ENCODE results near the gene TK2.
A peak's percentile ranks its signal among the peaks of the same experiment; 100 is the strongest.
"Not testable (repeated sequence)": the region's sequence is repeated elsewhere in the genome, so short reads cannot be mapped to it uniquely, and the experiment has no call there.

The TK2 gene

GRCh38 chr16:66572356-66572755 lies 22.4 kb upstream of the TK2 start:
- no peak for DNase-seq

DNA sequence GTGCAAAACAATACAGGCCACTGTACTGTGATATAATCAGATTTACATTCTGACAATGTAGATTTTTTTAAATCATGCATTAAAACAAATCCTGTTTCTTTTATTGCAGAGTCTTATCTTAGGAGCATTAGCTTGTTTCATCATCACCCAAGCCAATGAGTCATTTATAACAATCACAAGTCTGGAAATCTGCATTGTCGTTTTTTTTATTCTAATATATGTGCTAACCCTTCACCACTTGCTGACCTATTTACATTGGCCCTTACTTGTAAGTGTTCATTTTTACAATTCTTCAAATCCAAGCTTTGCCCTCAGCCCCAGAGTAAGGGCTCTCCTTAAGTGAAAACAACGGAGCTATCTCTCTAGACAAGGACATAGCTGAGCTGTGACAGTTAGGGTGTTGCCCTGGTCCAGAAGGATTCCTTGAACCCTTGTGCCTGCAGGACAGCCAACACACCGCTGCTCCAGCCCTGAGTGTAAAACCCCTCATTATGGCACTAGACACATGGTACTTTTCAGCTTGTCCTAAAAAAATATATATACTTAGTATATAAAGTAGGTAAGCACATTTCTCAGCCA lies 20.0 kb upstream of the TK2 start:
- DNase-seq: no peak

- DNase-seq: no peak
Measured at GRCh38 chr16:66569131-66569530, 19.2 kb upstream of the TK2 start.

DNA sequence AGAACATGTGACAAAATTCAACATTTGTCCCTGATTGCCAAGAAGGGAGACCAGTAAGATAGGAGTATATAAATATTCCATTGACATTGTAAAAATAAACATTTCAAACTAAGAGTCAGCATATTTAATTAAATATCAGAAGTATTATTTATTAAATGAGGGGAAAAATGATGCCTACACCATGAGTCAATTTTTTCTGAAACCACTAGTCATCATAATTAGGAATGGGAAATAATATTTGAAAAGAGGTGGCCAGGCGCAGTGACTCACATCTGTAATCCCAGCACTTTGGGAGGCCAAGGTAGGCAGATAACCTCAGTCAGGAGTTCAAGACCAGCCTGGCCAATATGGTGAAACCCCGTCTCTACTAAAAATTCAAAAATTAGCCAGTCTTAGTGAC lies 18.4 kb upstream of the TK2 start:
- no peak for DNase-seq

DNA sequence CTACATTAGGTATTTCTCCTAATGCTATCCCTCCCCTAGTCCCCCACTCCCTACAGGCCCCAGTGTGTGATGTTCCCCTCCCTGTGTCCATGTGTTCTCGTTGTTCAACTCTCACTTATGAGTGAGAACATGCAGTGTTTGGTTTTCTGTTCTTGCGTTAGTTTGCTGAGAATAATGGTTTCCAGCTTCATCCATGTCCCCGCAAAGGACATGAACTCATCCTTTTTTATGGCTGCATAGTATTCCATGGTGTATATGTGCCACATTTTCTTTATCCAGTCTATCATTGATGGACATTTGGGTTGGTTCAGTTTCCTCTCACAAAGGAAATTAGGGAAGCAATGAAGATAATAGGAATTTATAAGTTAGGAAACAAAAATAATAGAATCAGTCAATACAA lies 17.3 kb upstream of the TK2 start:
- DNase-seq: not testable (repeated sequence)

DNA sequence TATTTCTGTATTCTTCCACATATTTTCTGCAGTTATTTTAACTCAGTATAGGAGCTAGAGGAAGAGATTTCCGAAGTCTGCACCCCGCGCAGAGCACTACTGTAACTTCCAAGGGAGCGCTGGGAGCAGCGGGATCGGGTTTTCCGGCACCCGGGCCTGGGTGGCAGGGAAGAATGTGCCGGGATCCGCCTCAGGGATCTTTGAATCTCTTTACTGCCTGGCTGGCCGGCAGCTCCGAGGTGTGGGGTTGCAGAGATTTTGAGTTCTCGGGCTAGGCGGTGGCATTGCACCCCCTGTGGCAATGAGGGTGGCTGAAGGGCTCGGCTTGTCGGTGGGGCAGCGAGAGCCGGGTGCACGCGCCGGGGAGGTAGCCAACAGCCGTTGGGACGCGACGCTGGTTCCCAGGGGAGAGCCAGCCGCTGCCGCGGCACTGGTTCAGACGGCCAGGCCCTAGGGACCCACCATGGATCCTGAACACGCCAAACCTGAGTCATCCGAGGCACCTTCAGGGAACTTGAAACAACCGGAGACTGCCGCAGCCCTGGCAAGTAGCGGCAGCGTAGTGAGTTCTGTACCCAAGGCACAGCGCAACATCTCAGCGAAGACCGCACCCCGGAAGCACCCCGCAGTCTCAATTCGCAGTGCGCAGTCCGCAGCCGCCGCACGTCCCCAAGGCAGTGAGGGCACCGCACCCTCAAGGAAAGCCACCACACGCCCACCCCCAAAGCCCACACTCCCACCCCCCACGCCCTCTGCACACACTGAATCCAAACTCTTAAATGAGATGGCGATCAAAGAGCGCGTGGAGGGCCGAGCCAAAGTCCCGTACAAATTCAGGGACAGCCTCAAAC lies 16.4 kb upstream of the TK2 start, which contains the start of gene CMTM1:
CMTM1 (plus strand) TSS at position 389 of the 851 bp plus-strand sequence; CDS start at position 464, 75 bp downstream.
- DNase-seq: no peak

DNA sequence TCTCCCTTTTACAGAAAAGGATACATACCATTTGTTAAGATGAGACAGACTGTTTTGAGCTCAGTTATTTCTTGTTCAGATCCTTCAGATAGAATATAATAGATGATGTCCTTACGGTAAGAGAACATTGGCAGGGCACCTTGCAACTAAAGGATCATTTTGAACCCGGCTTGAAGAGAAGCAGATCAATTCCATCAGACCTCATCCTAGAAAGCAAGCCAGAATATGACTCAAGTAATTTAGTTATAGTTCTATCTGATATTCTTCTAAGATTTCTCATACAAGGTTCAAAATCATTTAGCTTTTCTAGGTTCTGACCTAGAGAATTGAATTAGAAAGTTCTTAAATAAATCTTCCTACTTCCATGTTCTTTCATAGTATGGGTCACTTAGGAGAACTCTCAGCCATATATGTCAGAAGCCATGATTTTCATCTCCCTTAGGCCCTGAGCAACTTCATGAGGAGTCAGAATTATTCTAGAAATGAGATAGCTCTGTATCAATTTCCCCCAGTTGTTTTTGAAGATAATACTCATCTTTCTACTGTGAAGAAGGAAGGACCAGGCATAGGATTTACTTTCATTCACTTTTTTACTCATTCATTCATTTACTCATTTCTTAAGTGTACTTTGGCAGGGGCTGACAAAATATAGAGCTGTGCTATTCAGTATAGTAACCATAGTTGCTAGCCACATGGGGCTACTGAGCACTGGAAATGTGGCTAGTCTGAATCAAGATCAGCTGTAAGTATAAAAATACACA lies 13.8 kb upstream of the TK2 start:
- DNase-seq: no peak

GRCh38 chr16:66562986-66563385 lies 13.1 kb upstream of the TK2 start:
- no peak for DNase-seq

GRCh38 chr16:66562409-66562808 lies 12.5 kb upstream of the TK2 start:
- DNase-seq: no peak

DNA sequence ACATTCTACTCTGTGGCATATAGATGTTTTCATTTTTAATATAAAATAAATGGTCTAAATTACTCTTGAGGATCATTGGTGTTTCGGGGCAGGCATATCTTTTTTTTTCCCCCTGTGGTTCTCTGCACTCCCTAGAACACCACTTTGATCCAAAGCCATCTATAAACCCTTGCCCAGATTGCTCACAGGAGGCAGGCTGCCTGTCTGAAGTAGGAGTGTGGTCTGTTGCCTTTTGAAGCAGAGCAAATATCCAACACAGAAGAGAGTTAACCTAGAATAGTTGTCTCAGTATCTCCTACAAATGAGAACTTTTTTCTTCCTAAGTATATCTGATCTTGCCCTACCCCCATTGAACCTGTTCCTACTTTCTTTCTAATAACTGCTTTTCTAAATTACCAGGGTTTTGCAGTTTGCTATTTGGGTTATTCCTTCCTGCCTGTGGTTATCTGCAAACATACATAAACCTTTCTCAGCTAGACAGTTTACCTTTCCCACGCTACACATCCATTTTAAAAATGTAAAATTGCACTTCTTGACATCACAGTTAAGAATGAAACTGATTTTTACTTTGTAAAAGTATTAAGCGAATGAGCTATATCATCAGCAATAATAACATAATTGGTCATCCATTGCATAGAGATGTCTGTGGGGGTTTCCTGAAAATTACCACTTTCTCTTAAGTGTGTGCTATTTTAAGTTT lies 11.6 kb upstream of the TK2 start:
- DNase-seq: no peak

DNA sequence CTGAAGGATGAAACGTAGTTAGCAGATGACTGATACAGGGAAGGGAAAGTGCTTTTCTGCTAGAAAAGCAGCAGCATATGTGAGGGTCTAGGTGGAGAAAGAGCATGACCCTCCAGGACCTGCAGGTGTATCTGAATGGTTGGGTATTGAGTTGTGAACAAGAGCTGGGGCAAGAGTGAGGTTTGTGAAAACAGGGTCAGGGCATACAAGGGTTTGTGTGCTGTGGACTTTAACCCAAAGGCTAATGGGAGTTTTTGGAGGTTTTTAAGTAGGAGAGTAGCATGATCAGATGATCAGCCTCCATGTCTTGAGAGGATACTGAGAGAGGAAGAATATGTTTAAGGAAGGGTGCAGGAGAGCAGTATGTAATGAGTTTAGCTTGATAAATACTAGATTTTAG lies 10.2 kb upstream of the TK2 start:
- no peak for DNase-seq

GRCh38 chr16:66554495-66554894 lies 4.6 kb upstream of the TK2 start:
- no peak for DNase-seq

GRCh38 chr16:66554021-66554420 lies 4.1 kb upstream of the TK2 start:
- DNase-seq: no peak

- no peak for DNase-seq
Measured at GRCh38 chr16:66553223-66553622, 3.3 kb upstream of the TK2 start.

GRCh38 chr16:66552286-66553177 lies 2.6 kb upstream of the TK2 start, which contains the start of gene CKLF:
Gene CKLF (plus strand): TSS chr16:66552576. CDS start chr16:66552716, 140 bp downstream.
- DNase-seq: peak; percentile 93

DNA sequence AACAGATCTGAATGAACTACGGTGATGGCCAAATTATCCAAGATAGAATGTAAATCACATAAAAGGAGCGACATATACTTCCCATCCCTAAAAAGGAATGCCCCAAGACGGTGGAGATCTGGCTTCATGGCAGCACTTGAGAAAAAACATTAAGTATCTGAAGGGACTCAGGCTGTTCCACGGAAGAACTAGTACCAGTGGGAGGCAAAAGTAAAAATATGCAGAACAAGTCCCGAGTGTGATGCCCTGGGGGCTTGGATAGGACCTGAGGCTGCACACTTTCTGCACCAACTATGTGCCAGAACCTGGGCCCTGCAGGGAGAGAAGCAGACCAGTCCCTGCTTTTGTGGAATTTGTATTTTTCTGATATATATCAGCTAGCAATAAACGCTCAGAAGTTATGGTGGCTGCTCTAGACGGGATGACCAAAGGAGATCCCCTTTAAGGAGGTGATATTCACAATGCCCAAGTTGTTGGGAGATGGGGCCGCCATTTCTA lies 1.9 kb upstream of the TK2 start:
- DNase-seq: no peak

- DNase-seq: no peak
Measured at GRCh38 chr16:66551348-66551759, 1.4 kb upstream of the TK2 start.

- no peak for DNase-seq
Measured at GRCh38 chr16:66548868-66549267, 1.1 kb downstream of the TK2 start.

DNA sequence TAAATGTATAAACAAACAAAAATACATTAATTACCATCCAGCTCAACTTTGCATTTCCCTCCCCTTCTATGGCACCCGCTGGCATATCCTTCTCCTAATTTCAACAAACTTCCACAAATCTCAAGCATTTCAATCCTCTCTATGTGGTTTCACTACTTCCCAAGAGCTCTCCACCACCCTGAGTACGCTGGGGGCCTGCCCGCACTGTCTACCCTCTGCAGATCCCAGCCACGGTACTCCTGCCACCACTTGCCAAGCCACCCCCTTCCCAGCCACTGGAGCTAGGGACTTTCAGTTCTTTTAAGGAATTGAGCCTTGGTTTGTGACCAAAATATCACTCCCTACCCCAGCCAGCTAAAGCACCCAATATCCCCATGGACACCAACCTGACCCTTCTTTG lies 1.9 kb downstream of the TK2 start:
- no peak for DNase-seq

- DNase-seq: no peak
Measured at GRCh38 chr16:66547101-66547989, 2.6 kb downstream of the TK2 start.

Data from left hindlimb (tissue), 1 donor.